ENCODE results near the gene FRMD8. TPM values are rescaled to one million over a fixed set of nuclear protein-coding genes. Genes with fewer than 3 reads are reported as not detected.
A peak's percentile ranks its signal among the peaks of the same experiment; 100 is the strongest.

The FRMD8 gene
- 9.3 TPM for total RNA-seq

GRCh38 chr11:65386307-65387140, at the start of gene FRMD8:
TSS of gene FRMD8 (plus strand) at chr11:65386637. CDS start at chr11:65387037, 400 bp downstream.
- peak; percentile 92 for DNase-seq (ENCODE audit: low spot score)
- peak; percentile 73 for ATAC-seq

GRCh38 chr11:65338676-65339075, 47.8 kb upstream of the FRMD8 start:
- no peak for DNase-seq (ENCODE audit: low spot score)
- ATAC-seq: no peak

- ATAC-seq (no peak), DNase-seq (ENCODE audit: low spot score) (no peak)
These were observed 46.2 kb upstream of the FRMD8 start for GRCh38 chr11:65340226-65340625.

GRCh38 chr11:65341856-65342255, 44.6 kb upstream of the FRMD8 start:
- no peak for ATAC-seq
- no peak for DNase-seq (ENCODE audit: low spot score)

- DNase-seq (ENCODE audit: low spot score) (no peak), ATAC-seq (no peak)
These were observed 34.9 kb upstream of the FRMD8 start for GRCh38 chr11:65351511-65351910.

GRCh38 chr11:65352783-65353182, 33.7 kb upstream of the FRMD8 start:
- DNase-seq (ENCODE audit: low spot score): no peak
- ATAC-seq: no peak

GRCh38 chr11:65353376-65353775, 33.1 kb upstream of the FRMD8 start:
- no peak for DNase-seq (ENCODE audit: low spot score)
- no peak for ATAC-seq

- DNase-seq (ENCODE audit: low spot score) (no peak), ATAC-seq (no peak)
These were observed 32.6 kb upstream of the FRMD8 start for GRCh38 chr11:65353900-65354264.

GRCh38 chr11:65354265-65355012, 32.0 kb upstream of the FRMD8 start, which contains the start of gene TIGD3:
TSS of gene TIGD3 (plus strand) at chr11:65354751. CDS start at chr11:65355809, 1,058 bp downstream.
- ATAC-seq (peak; percentile 84), DNase-seq (ENCODE audit: low spot score) (peak; percentile 97)

GRCh38 chr11:65355013-65355775, 31.2 kb upstream of the FRMD8 start:
- DNase-seq (ENCODE audit: low spot score): no peak
- ATAC-seq: peak; percentile 4

GRCh38 chr11:65355776-65356393, 30.6 kb upstream of the FRMD8 start:
- ATAC-seq (no peak), DNase-seq (ENCODE audit: low spot score) (no peak)

GRCh38 chr11:65356394-65356972, 30.0 kb upstream of the FRMD8 start:
- no peak for ATAC-seq
- no peak for DNase-seq (ENCODE audit: low spot score)

- DNase-seq (ENCODE audit: low spot score): peak; percentile 83
- peak; percentile 57 for ATAC-seq
These were observed 28.5 kb upstream of the FRMD8 start for GRCh38 chr11:65357856-65358356.

- DNase-seq (ENCODE audit: low spot score) (no peak), ATAC-seq (no peak)
These were observed 24.0 kb upstream of the FRMD8 start for GRCh38 chr11:65362320-65362931.

GRCh38 chr11:65362966-65363365, 23.5 kb upstream of the FRMD8 start:
- DNase-seq (ENCODE audit: low spot score): no peak
- ATAC-seq: no peak

- no peak for ATAC-seq
- no peak for DNase-seq (ENCODE audit: low spot score)
These were observed 22.7 kb upstream of the FRMD8 start for GRCh38 chr11:65363770-65364169.

- peak; percentile 91 for ATAC-seq
- DNase-seq (ENCODE audit: low spot score): no peak
These were observed 20.1 kb upstream of the FRMD8 start for GRCh38 chr11:65366340-65366773.

- DNase-seq (ENCODE audit: low spot score) (no peak), ATAC-seq (peak; percentile 3)
These were observed 15.8 kb upstream of the FRMD8 start for GRCh38 chr11:65370659-65371049.

- ATAC-seq (no peak), DNase-seq (ENCODE audit: low spot score) (no peak)
These were observed 12.4 kb upstream of the FRMD8 start for GRCh38 chr11:65373839-65374580.

Measured in left lobe of liver (tissue), 2 donors.